ENCODE results near the gene ANTXR2. TPM values are rescaled to one million over a fixed set of nuclear protein-coding genes. Genes with fewer than 3 reads are reported as not detected.

The ANTXR2 gene
- total and polyA plus RNA-seq, 12 donors = 9.9 to 68.4 (median 49.2) TPM

DNA sequence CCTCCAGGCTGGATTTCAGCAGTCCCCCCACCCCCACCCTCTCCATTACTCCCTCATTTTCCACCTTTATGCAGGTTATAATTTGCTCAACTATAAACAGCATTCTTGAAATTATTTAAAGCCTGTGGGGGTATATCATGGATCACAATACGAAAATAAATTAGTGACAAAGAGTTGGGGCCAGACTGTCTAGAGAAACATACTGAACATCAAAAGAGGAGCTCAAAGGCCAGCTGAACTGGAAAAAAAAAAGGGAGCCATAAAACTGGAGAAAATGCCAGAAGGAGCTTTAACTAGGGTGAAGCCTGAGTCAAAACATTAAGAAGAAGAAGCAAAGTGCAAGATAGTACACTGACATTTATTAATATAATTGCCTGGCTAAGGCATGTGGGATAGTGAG lies 137.8 kb downstream of the ANTXR2 start:
- Histone ChIP-seq H3K36me3 (no peaks in the 10 kb centered on the region), H3K9me3 (no peaks in the 10 kb centered on the region), H3K4me1 (peaks cover 0 to 22% (median 0%) of the 10 kb centered on the region in 9 donors), H3K4me3 (no peak overlapping the region), H3K27me3 (no peaks in the 10 kb centered on the region), H3K27ac (no peak overlapping the region)
- 87 to 96% methylated on average over 1 of the region's 1 CpG for WGBS, 2 donors
- no peak for ATAC-seq
- DNase-seq = no peak
- intact Hi-C loops (cut with DNase I) = no loop called here
- TF ChIP-seq, protein P1, sequence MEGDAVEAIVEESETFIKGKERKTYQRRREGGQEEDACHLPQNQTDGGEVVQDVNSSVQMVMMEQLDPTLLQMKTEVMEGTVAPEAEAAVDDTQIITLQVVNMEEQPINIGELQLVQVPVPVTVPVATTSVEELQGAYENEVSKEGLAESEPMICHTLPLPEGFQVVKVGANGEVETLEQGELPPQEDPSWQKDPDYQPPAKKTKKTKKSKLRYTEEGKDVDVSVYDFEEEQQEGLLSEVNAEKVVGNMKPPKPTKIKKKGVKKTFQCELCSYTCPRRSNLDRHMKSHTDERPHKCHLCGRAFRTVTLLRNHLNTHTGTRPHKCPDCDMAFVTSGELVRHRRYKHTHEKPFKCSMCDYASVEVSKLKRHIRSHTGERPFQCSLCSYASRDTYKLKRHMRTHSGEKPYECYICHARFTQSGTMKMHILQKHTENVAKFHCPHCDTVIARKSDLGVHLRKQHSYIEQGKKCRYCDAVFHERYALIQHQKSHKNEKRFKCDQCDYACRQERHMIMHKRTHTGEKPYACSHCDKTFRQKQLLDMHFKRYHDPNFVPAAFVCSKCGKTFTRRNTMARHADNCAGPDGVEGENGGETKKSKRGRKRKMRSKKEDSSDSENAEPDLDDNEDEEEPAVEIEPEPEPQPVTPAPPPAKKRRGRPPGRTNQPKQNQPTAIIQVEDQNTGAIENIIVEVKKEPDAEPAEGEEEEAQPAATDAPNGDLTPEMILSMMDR (IDR thresholded peaks at IDR 0.05) = no peak

DNA sequence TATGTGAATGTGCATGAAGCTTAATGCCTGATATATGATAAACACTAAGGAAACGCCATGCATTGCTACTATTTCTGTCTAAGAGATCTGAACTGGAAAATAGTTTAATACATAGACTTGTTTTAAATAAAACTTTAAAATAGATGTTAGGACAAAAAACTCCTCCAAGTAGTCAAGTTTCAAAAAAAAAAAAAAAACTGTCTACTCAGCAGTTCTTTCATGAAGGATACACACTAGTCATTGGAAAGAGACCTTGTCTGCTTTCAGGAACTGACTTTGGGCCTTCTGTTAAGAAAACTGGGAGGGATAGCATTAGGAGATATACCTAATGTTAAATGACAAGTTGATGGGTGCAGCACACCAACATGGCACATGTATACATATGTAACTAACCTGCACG lies 138.4 kb downstream of the ANTXR2 start:
- Histone ChIP-seq H3K27ac (no peak overlapping the region), H3K9me3 (no peaks in the 10 kb centered on the region), H3K4me3 (no peak overlapping the region), H3K27me3 (no peaks in the 10 kb centered on the region), H3K4me1 (peaks cover 0 to 22% (median 0%) of the 10 kb centered on the region in 9 donors), H3K36me3 (no peaks in the 10 kb centered on the region)
- intact Hi-C loops (cut with DNase I) = no loop called here
- ATAC-seq (no peak), DNase-seq (no peak)
- TF ChIP-seq, protein P1 (IDR thresholded peaks at IDR 0.05) = no peak
- 98 to 99% methylated on average over 2 of the region's 2 CpGs for WGBS, 2 donors

DNA sequence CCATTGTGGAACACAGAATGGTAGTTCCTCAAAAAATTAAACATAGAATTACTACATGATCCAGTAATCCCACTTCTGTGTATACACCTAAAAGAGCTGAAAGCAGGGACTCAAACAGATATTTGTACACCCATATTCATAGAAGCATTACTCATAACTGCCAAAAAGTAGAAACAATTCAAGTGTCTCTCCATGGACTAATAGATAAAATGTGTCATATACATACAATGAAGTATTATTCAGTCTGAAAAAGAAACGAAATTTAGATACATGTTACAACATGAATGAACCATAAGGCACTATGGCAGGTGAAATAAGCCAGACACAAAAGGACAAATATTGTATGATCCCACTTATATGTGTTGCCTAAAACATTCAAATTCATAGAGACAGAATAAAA lies 145.1 kb downstream of the ANTXR2 start:
- Histone ChIP-seq H3K4me3 (no peak overlapping the region), H3K9me3 (no peaks in the 10 kb centered on the region), H3K36me3 (no peaks in the 10 kb centered on the region), H3K27ac (no peak overlapping the region), H3K4me1 (peaks cover 0 to 14% (median 0%) of the 10 kb centered on the region in 9 donors), H3K27me3 (no peaks in the 10 kb centered on the region)
- TF ChIP-seq, protein P1 (IDR thresholded peaks at IDR 0.05) = no peak
- intact Hi-C loops (cut with DNase I) = no loop called here
- no peak for ATAC-seq
- 62 to 78% methylated on average over 1 of the region's 1 CpG for WGBS, 2 donors
- no peak for DNase-seq

DNA sequence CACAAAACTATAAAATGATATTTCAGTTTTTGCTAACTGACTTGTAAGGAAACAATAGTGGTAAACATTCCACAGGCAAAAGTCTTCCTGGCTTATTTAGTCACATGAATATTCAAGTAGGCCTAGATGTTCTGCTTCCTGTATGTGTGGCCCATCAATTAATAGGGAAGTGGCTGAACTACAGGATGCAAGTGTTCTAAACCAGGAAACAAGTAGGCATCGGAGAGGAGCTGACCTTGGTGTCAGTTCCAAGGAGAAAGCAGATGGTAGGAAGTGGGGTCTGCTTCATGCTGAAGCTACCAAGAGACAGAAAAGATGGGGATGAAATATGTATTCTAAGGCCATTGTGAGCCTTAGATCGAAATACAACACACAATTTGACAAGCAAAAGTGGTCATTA lies 149.7 kb downstream of the ANTXR2 start:
- Histone ChIP-seq H3K36me3 (no peaks in the 10 kb centered on the region), H3K4me3 (no peak overlapping the region), H3K9me3 (no peaks in the 10 kb centered on the region), H3K4me1 (peaks cover 0 to 6% (median 0%) of the 10 kb centered on the region in 9 donors), H3K27ac (no peak overlapping the region), H3K27me3 (no peaks in the 10 kb centered on the region)
- intact Hi-C loops (cut with DNase I) = no loop called here
- DNase-seq = no peak
- ATAC-seq = no peak
- WGBS, 2 donors = 56 to 67% methylated on average over 2 of the region's 2 CpGs
- TF ChIP-seq, protein P1 (IDR thresholded peaks at IDR 0.05) = no peak

Measured in heart right ventricle (tissue), 16 donors.